Peyer's patch (tissue), 4 donors: Measurements from ENCODE around the gene AGFG1.

ENCODE experiments used
- CTCF ChIP-seq, 6 experiments: fragments of 450-650 bp in 4 of 6; fragments of 200-600 bp in 2 of 6; sonication (generic) in 1 of 6; IDR thresholded peaks; one replicate each; pipeline ENCODE4 v1.5.1; 2017 to 2019; ENCODE audit warnings: antibody characterized with exemption in 6 of 6, mild to moderate bottlenecking in 3 of 6, moderate library complexity in 1 of 6
- POLR2A ChIP-seq, 2 donors: fragments of 450-650 bp; IDR thresholded peaks; one replicate each; pipeline ENCODE4 v1.5.1; 2017; ENCODE audit warnings: antibody characterized with exemption in 2 of 2, mild to moderate bottlenecking in 2 of 2, moderate library complexity in 2 of 2

- TF ChIP-seq CTCF (IDR thresholded peaks at IDR 0.05) (peak in 2 of 6 experiments; percentile 13 to 18), POLR2A (IDR thresholded peaks at IDR 0.05) (no peak)
Observed at GRCh38 chr2:227500301-227500630, 28.3 kb downstream of the AGFG1 start.
